ENCODE results near the gene CHST11. TPM values are rescaled to one million over a fixed set of nuclear protein-coding genes. Genes with fewer than 3 reads are reported as not detected.
A peak's percentile ranks its signal among the peaks of the same experiment; 100 is the strongest.

CHST11 gene
- total RNA-seq, 2 experiments from 2014 or later, result 39.3 to 45.3 TPM

DNA sequence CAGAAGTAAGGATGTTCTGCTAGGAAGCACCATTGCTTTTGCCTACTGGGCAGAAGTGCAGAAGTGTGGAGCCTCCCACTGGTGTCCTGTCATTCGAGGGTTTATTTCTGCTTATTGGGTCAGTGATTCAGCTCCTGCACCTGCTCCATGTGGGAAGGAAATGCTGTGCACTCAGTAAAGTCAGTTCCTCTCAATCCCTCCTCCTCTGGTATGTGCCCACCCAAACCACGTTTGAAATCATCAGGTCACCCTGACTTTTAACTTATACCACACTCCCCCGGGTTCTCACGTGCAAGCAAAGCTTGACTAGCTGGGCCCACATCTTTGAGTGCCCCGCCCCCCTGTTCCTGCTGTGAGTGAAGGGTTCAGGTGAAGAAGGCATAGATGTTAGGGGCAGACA lies 223.7 kb downstream of the CHST11 start:
- Mint-ChIP-seq H3K27ac (peak overlapping the region; percentile 71), H3K27me3 (ENCODE audit: low read depth) (no peaks in the 10 kb centered on the region), H3K36me3 (ENCODE audit: low read depth) (peaks cover 2% of the 10 kb centered on the region), H3K9me3 (no peaks in the 10 kb centered on the region), H3K4me1 (ENCODE audit: low read depth) (peaks cover 47% of the 10 kb centered on the region), H3K4me3 (no peak overlapping the region)
- intact Hi-C loops (cut with micrococcal nuclease), result loop anchor here (1.0 to 10.0 kb wide), 11 partner anchors 53 to 1624 kb away; partner anchors contain the start of genes NFYB and TCP11L2
- peak; percentile 34 for DNase-seq
- CTCF ChIA-PET, result interaction anchor here (0.9 to 1.6 kb wide), 5 partner anchors 9 to 299 kb away, joined by 3 to 4 read pairs (median 4); no protein-coding TSS in a partner anchor

DNA sequence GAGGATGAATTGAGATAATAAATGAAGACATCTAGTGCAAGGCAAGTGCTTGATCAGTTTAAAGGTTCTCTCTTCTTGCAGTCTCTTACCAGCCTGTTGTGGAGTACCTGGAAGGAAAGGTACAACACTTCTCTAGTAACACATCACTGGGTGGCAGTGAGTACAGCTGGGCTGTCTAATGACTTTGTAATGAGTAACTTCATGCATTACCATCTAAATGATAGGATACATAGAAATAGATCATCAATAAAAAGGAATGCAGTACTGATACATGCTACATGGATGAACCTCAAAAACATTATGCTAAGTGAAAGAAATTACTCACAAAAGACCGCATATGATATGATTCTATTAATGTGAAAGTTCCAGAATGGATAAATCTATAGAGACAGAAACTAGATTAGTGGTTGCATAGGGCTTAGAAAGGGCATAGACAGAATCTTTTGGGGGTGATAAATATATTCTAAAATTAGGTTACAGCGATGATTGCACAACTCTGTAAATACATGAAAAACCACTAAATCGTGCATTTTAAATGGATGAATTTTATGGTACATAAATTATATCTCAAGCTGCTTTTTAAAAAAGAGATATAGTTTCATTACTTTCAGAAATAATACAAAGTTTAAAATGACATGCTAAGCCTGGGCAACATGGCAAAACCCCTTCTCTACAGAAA lies 224.4 kb downstream of the CHST11 start:
- no peaks in the 10 kb centered on the region for H3K27me3 Mint-ChIP-seq (ENCODE audit: low read depth)
- intact Hi-C loops (cut with micrococcal nuclease), result loop anchor here (2.0 to 10.0 kb wide), 5 partner anchors 84 to 1624 kb away; partner anchors contain the start of genes NFYB and TCP11L2
- peak; percentile 38 for DNase-seq
- H3K9me3 Mint-ChIP-seq, result no peaks in the 10 kb centered on the region
- H3K4me3 Mint-ChIP-seq, result peak overlapping the region; percentile 16
- CTCF ChIA-PET, result interaction anchor here (0.6 to 1.6 kb wide), 6 partner anchors 10 to 299 kb away, joined by 3 to 4 read pairs (median 4); no protein-coding TSS in a partner anchor
- H3K4me1 Mint-ChIP-seq (ENCODE audit: low read depth), result peaks cover 54% of the 10 kb centered on the region
- H3K36me3 Mint-ChIP-seq (ENCODE audit: low read depth), result peaks cover 2% of the 10 kb centered on the region
- H3K27ac Mint-ChIP-seq, result peak overlapping the region; percentile 71

DNA sequence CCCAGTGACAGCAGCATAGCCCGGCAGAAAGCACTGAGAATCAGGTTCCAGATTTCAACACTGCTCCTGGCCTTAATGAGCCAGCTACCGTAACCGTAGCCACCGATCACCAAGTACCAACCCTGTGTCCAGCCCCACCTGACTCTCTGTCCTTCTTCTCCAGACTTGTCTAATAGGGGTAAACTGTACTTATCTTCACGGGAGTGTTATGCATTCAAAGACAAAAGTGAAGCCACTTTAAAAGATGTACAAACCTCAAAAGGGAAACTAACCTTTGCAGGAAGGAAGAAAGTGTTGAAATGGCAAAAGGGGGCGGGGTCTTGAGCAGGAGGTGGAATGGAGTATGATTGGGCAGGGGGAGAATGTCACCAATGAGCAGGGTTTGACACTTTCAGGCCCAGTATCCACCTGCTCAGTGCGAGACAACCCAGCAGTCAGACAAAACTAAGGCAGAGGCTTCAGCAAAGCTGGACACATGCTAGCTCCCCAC lies 226.1 kb downstream of the CHST11 start:
- intact Hi-C loops (cut with micrococcal nuclease), result loop anchor here (1.0 to 10.0 kb wide), 9 partner anchors 12 to 1622 kb away; partner anchors contain the start of genes NFYB, TCP11L2 and WASHC4

DNA sequence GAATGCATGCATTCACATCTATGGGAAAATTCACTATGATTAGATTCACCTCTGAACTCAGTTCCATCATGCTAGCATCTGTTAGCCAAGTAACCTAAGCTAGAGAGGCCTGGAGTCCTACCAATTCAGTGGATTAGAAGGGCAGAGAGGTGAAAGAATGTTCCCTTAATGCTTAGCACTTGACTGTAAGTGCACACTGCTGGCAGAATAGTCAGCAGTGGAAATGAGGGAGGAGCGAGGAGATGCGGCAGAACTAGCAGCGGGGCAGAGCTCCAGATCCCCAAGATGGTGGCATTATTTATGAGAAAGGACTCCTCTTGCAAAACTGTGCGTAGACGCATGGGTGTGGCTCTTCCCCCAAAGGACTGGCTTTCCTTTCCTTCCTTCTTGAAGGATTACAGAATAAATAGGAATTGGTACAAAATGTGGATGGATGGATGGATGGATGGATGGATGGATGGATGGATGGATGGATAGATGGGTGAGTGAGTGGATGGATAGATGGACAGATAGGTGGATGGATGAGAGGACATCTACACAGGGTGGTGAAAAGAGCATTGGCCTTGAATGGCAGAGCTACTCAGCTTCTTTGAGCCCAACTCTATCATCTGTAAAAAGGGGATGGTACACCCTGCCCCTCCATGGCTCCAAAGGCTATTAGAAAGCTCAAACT lies 227.2 kb downstream of the CHST11 start:
- Mint-ChIP-seq H3K4me1 (ENCODE audit: low read depth) (peaks cover 78% of the 10 kb centered on the region), H3K27me3 (ENCODE audit: low read depth) (no peaks in the 10 kb centered on the region), H3K36me3 (ENCODE audit: low read depth) (peaks cover 7% of the 10 kb centered on the region), H3K27ac (peak overlapping the region; percentile 89), H3K4me3 (no peak overlapping the region), H3K9me3 (no peaks in the 10 kb centered on the region)
- DNase-seq, result no peak
- CTCF ChIA-PET, result interaction anchor here (0.9 to 1.1 kb wide), 3 partner anchors 11 to 303 kb away, joined by 3 to 5 read pairs (median 3); no protein-coding TSS in a partner anchor
- intact Hi-C loops (cut with micrococcal nuclease), result loop anchor here (1.0 to 10.0 kb wide), 8 partner anchors 11 to 1621 kb away; partner anchors contain the start of genes NFYB, TCP11L2 and WASHC4

More for the DNA sequence above, 226.1 kb downstream of the CHST11 start:
- no peaks in the 10 kb centered on the region for H3K9me3 Mint-ChIP-seq
- CTCF ChIA-PET, result interaction anchor here (0.7 to 1.2 kb wide), 3 partner anchors 12 to 301 kb away, joined by 3 to 5 read pairs (median 4); no protein-coding TSS in a partner anchor
- no peaks in the 10 kb centered on the region for H3K27me3 Mint-ChIP-seq (ENCODE audit: low read depth)
- H3K4me3 Mint-ChIP-seq, result peak overlapping the region; percentile 78
- peak; percentile 94 for DNase-seq
- H3K27ac Mint-ChIP-seq, result peak overlapping the region; percentile 89
- peaks cover 68% of the 10 kb centered on the region for H3K4me1 Mint-ChIP-seq (ENCODE audit: low read depth)
- peaks cover 7% of the 10 kb centered on the region for H3K36me3 Mint-ChIP-seq (ENCODE audit: low read depth)

DNA sequence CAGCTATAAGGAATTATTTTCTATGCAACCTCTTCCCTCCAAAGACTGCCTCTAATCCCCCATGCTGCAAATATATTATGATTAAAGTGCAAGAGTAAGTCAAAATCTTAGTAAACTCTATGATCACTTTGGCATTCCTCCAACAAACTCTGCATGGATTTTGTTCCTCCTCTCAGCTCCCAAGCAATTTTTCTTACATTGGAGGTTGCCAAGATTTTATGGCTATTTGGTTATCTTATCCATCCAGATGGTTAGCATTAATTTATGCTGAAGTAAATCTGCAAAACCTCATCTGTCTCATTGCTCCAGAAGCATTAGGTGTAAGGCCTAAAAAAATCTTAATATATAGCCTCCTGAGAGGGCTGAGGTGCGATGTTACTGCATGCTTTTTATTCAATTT lies 228.1 kb downstream of the CHST11 start:
- Mint-ChIP-seq H3K36me3 (ENCODE audit: low read depth) (peaks cover 7% of the 10 kb centered on the region), H3K4me1 (ENCODE audit: low read depth) (peaks cover 83% of the 10 kb centered on the region), H3K27ac (no peak overlapping the region), H3K4me3 (no peak overlapping the region), H3K9me3 (no peaks in the 10 kb centered on the region), H3K27me3 (ENCODE audit: low read depth) (no peaks in the 10 kb centered on the region)
- DNase-seq, result no peak
- CTCF ChIA-PET, result interaction anchor here (0.5 to 1.1 kb wide), 3 partner anchors 13 to 331 kb away, joined by 3 read pairs; no protein-coding TSS in a partner anchor
- intact Hi-C loops (cut with micrococcal nuclease), result loop anchor here (5.0 to 10.0 kb wide), 4 partner anchors 347 to 1620 kb away; partner anchors contain the start of genes NFYB and TCP11L2

DNA sequence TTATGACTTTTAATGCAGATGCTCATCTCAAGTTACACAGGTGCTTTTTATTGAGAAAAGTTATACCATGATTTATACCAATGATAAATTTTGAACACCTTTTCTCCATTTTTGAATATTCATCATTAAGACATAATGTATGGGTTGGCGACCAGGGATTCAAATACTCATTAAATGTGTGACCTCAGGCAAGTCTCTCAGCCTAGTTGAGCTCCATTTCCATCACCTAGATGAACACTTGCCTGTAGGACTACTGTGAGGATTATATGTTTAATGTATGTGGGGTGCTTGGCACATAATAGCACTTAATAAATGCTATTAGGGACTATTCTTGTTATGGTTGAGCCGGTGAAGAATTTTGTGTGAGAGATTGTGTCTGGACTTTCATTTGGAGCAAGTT lies 228.6 kb downstream of the CHST11 start:
- Mint-ChIP-seq H3K36me3 (ENCODE audit: low read depth) (peaks cover 7% of the 10 kb centered on the region), H3K4me3 (no peak overlapping the region), H3K9me3 (no peaks in the 10 kb centered on the region), H3K4me1 (ENCODE audit: low read depth) (peaks cover 78% of the 10 kb centered on the region), H3K27me3 (ENCODE audit: low read depth) (no peaks in the 10 kb centered on the region), H3K27ac (no peak overlapping the region)
- DNase-seq, result no peak
- CTCF ChIA-PET, result interaction anchor here (0.5 to 0.6 kb wide), 2 partner anchors 53 to 330 kb away, joined by 3 read pairs; no protein-coding TSS in a partner anchor
- intact Hi-C loops (cut with micrococcal nuclease), result loop anchor here (10.0 kb wide), 1 partner anchor 1619 kb away; the partner anchor contains the start of gene TCP11L2

DNA sequence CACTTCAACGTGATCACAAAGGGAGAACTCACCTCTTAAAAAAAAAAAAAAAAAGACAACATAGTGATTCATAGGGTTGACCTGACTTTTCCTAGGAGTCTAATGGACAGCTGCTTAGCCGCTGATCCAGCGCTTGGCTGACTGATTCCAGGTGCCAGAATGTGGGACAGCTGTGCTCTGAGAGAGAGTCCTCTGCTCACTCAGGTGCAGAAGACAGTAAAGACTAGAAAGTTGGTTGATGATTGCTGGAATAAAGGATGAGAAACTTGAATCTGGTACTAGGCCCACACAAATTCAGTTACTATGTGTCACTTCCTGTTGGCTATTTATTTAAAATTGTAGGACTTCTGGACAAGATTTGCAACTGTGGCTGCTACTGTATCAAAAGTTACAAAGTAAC lies 229.4 kb downstream of the CHST11 start:
- H3K4me3 Mint-ChIP-seq, result no peak overlapping the region
- H3K9me3 Mint-ChIP-seq, result no peaks in the 10 kb centered on the region
- H3K27ac Mint-ChIP-seq, result peak overlapping the region; percentile 60
- H3K4me1 Mint-ChIP-seq (ENCODE audit: low read depth), result peaks cover 74% of the 10 kb centered on the region
- no peaks in the 10 kb centered on the region for H3K27me3 Mint-ChIP-seq (ENCODE audit: low read depth)
- intact Hi-C loops (cut with micrococcal nuclease), result loop anchor here (10.0 kb wide), 1 partner anchor 1619 kb away; the partner anchor contains the start of gene TCP11L2
- CTCF ChIA-PET, result interaction anchor here (0.6 kb wide), 1 partner anchor 53 kb away, joined by 3 read pairs; no protein-coding TSS in a partner anchor
- DNase-seq, result peak; percentile 39
- H3K36me3 Mint-ChIP-seq (ENCODE audit: low read depth), result peaks cover 8% of the 10 kb centered on the region

DNA sequence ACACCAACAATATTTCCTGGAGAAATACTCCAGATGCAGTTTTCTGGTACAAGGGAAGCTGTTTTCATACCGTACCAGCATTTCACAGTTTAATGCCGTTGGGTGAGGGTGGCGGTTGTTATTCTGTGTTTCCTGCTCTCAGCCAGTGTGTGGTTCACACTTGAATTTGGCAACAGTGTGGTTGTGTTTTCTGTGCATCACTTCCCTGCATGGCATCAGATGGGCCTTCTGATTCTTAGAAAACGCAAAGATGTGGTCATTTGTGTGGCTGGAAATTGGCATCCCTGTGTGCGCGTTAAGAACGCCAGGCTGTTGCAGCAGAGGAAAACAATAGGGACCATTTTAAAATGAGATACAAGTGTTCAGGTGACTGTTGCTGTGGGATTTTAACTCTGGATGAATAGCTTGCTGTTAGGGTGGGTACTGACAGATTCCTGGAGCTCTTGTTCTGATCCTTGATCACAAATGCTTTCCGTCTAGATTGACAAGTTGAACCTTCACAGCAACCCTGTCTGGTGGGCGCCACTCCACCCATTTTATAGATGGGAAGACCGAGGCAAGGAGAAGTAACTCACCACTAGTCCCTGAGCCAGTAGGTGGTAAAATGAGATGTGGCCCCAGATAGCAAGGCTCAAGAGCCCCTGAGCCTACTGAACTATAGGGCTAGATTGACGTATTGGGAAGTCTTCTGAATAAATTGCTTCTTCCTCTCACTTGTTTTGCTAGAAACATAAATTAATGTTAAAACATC lies 231.2 kb downstream of the CHST11 start:
- no peaks in the 10 kb centered on the region for H3K27me3 Mint-ChIP-seq (ENCODE audit: low read depth)
- no peak overlapping the region for H3K4me3 Mint-ChIP-seq
- H3K27ac Mint-ChIP-seq, result peak overlapping the region; percentile 82
- peaks cover 65% of the 10 kb centered on the region for H3K4me1 Mint-ChIP-seq (ENCODE audit: low read depth)
- H3K9me3 Mint-ChIP-seq, result peaks cover 2% of the 10 kb centered on the region
- CTCF ChIA-PET, result interaction anchor here (0.8 to 1.0 kb wide), 2 partner anchors 210 to 306 kb away, joined by 4 read pairs; no protein-coding TSS in a partner anchor
- peak; percentile 80 for DNase-seq
- H3K36me3 Mint-ChIP-seq (ENCODE audit: low read depth), result peaks cover 15% of the 10 kb centered on the region
- intact Hi-C loops (cut with micrococcal nuclease), result loop anchor here (1.0 to 10.0 kb wide), 2 partner anchors 7 to 1617 kb away; partner anchors contain the start of gene TCP11L2

DNA sequence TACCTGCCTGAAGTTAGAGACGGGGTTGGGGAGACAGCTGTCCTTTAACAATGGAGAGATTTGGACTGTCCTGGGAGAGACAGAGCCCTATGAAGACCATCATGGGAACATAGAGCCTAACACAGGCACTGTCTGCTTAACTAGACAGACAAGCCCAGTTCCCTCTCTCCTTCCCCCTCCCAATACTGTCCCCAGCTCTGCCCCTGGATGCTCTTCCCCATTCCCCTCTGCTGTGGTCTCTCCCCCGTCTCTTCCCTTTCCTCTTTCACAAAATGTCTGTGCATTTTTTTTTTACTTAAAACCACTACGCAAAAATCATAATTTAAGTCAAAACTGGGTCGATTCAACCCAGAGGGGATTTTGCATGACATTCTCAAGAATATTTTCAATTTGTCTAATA lies 232.9 kb downstream of the CHST11 start:
- CTCF ChIA-PET, result no interaction called here
- intact Hi-C loops (cut with micrococcal nuclease), result loop anchor here (10.0 kb wide), 1 partner anchor 1615 kb away; the partner anchor contains the start of gene TCP11L2
- H3K27ac Mint-ChIP-seq, result peak overlapping the region; percentile 43
- peaks cover 18% of the 10 kb centered on the region for H3K36me3 Mint-ChIP-seq (ENCODE audit: low read depth)
- DNase-seq, result no peak
- H3K4me1 Mint-ChIP-seq (ENCODE audit: low read depth), result peaks cover 65% of the 10 kb centered on the region
- no peak overlapping the region for H3K4me3 Mint-ChIP-seq
- peaks cover 6% of the 10 kb centered on the region for H3K9me3 Mint-ChIP-seq
- no peaks in the 10 kb centered on the region for H3K27me3 Mint-ChIP-seq (ENCODE audit: low read depth)

DNA sequence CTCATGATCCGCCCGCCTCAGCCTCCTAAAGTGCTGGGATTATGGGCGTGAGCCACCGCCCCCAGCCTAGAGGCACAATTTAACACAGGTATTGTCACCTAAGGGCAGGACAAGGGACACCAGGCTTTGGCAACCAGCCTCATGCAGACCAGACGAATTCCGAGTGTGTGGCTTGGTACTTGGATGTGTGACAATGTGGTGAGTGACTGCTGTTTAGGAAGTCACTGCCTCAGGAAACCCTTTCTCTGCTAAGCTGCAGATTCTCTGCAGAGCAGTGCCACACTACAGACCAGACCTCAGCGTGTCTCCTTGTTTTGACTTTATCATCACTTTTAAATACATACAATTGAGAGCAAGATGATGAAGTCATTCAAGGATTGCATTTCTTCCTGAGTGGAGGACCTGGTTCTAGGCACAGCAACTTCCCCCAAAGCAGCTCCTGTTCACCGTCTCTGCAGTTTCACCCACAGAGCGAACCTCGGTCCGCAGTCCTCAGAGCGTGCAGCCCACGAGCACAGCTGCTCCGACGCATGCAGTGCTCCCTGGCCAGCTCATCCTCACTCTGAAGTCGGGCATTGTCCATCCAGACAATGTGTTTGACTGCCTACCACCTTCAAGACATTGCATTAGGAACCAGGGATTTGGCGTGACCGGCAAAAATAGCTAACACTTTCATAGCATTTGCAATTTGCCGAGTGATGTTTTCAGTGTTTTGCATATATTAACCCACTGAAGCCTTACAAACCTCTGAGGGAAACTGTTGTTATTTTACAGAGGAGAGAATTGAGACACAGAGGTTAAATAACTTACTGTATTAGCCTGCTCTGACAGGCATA lies 235.2 kb downstream of the CHST11 start:
- CTCF ChIA-PET, result no interaction called here
- no peak for DNase-seq
- peaks cover 64% of the 10 kb centered on the region for H3K4me1 Mint-ChIP-seq (ENCODE audit: low read depth)
- peaks cover 12% of the 10 kb centered on the region for H3K36me3 Mint-ChIP-seq (ENCODE audit: low read depth)
- H3K27me3 Mint-ChIP-seq (ENCODE audit: low read depth), result no peaks in the 10 kb centered on the region
- no peak overlapping the region for H3K27ac Mint-ChIP-seq
- peaks cover 6% of the 10 kb centered on the region for H3K9me3 Mint-ChIP-seq
- intact Hi-C loops (cut with micrococcal nuclease), result no loop called here
- no peak overlapping the region for H3K4me3 Mint-ChIP-seq
